HEK293 (cell line): Measurements from ENCODE around the gene SFMBT2.
A peak's percentile ranks its signal among the peaks of the same experiment; 100 is the strongest.

ENCODE experiments used
- BCL11A ChIP-seq: fragments of 450-650 bp; formaldehyde crosslinking; IDR thresholded peaks from 2 replicates; pipeline ENCODE4 v1.5.1; 2016; ENCODE audit warnings: low read depth, missing biosample characterization, missing genetic modification characterization
- GFI1B ChIP-seq: fragments of 450-650 bp; formaldehyde crosslinking; IDR thresholded peaks from 2 replicates; pipeline ENCODE4 v1.5.1; 2016; ENCODE audit warnings: missing biosample characterization, missing genetic modification characterization
- SP2 ChIP-seq: fragments of 450-650 bp; formaldehyde crosslinking; IDR thresholded peaks from 2 replicates; pipeline ENCODE4 v1.5.1; 2016; ENCODE audit warnings: missing biosample characterization, missing genetic modification characterization
- TRIM28 ChIP-seq: IDR thresholded peaks from 2 replicates; pipeline ENCODE4 v1.6.1; 2011; ENCODE audit warnings: low read length, control low read depth, borderline replicate concordance
- ZBTB17 ChIP-seq: fragments of 450-650 bp; formaldehyde crosslinking; IDR thresholded peaks from 2 replicates; pipeline ENCODE4 v1.5.1; 2016; ENCODE audit warnings: missing biosample characterization, missing genetic modification characterization
- ZEB2 ChIP-seq: fragments of 450-650 bp; formaldehyde crosslinking; IDR thresholded peaks from 2 replicates; pipeline ENCODE4 v1.5.1; 2016; ENCODE audit warnings: missing biosample characterization, missing genetic modification characterization
- ZNF10 ChIP-seq: fragments of 450-650 bp; formaldehyde crosslinking; IDR thresholded peaks from 2 replicates; pipeline ENCODE4 v1.5.1; 2017; ENCODE audit warnings: missing biosample characterization, missing genetic modification characterization
- ZNF114 ChIP-seq: fragments of 450-650 bp; formaldehyde crosslinking; IDR thresholded peaks from 2 replicates; pipeline ENCODE4 v1.5.0; 2017; ENCODE audit warnings: missing biosample characterization, missing genetic modification characterization
- ZNF157 ChIP-seq: fragments of 450-650 bp; formaldehyde crosslinking; IDR thresholded peaks from 2 replicates; pipeline ENCODE4 v1.5.1; 2016; ENCODE audit warnings: missing biosample characterization, missing genetic modification characterization
- ZNF239 ChIP-seq: fragments of 450-650 bp; formaldehyde crosslinking; IDR thresholded peaks from 2 replicates; pipeline ENCODE4 v1.5.1; 2016; ENCODE audit warnings: missing biosample characterization, missing genetic modification characterization
- ZNF280C ChIP-seq: fragments of 450-650 bp; formaldehyde crosslinking; IDR thresholded peaks from 2 replicates; pipeline ENCODE4 v1.5.1; 2016; ENCODE audit warnings: missing biosample characterization, missing genetic modification characterization
- ZNF280D ChIP-seq: fragments of 450-650 bp; formaldehyde crosslinking; IDR thresholded peaks from 2 replicates; pipeline ENCODE4 v1.5.1; 2016; ENCODE audit warnings: missing biosample characterization, missing genetic modification characterization
- ZNF341 ChIP-seq: fragments of 450-650 bp; formaldehyde crosslinking; IDR thresholded peaks from 2 replicates; pipeline ENCODE4; 2016; ENCODE audit warnings: low read depth, missing biosample characterization, missing genetic modification characterization
- ZNF391 ChIP-seq: fragments of 450-650 bp; formaldehyde crosslinking; IDR thresholded peaks from 2 replicates; pipeline ENCODE4 v1.5.1; 2016; ENCODE audit warnings: low read depth, missing biosample characterization, missing genetic modification characterization, borderline replicate concordance
- ZNF518A ChIP-seq: fragments of 450-650 bp; formaldehyde crosslinking; conservative IDR thresholded peaks from 2 replicates; pipeline ENCODE4 v1.5.1; 2016; ENCODE audit warnings: low read depth, missing biosample characterization, missing genetic modification characterization
- ZNF548 ChIP-seq: fragments of 450-650 bp; formaldehyde crosslinking; IDR thresholded peaks from 2 replicates; pipeline ENCODE4 v1.5.1; 2016; ENCODE audit warnings: missing biosample characterization, missing genetic modification characterization
- ZNF561 ChIP-seq: fragments of 450-650 bp; IDR thresholded peaks from 2 replicates; pipeline ENCODE4 v1.5.1; 2018; ENCODE audit warnings: missing biosample characterization, missing genetic modification characterization, borderline replicate concordance
- ZNF580 ChIP-seq: fragments of 450-650 bp; formaldehyde crosslinking; IDR thresholded peaks from 2 replicates; pipeline ENCODE4 v1.5.1; 2016; ENCODE audit warnings: missing biosample characterization, missing genetic modification characterization
- ZNF791 ChIP-seq: fragments of 450-650 bp; formaldehyde crosslinking; IDR thresholded peaks from 2 replicates; pipeline ENCODE4 v1.5.1; 2016; ENCODE audit warnings: missing biosample characterization, missing genetic modification characterization
- ZSCAN5A ChIP-seq: fragments of 450-650 bp; formaldehyde crosslinking; IDR thresholded peaks from 2 replicates; pipeline ENCODE4 v1.5.1; 2016; ENCODE audit warnings: missing biosample characterization, missing genetic modification characterization
- TF ChIP-seq, protein P1 (sequence below): fragments of 450-650 bp; formaldehyde crosslinking; IDR thresholded peaks from 2 replicates; pipeline ENCODE4 v1.5.1; 2016; ENCODE audit warnings: missing biosample characterization, missing genetic modification characterization
- TF ChIP-seq, protein P2 (sequence below): fragments of 450-650 bp; formaldehyde crosslinking; IDR thresholded peaks from 2 replicates; pipeline ENCODE4 v1.5.1; 2016; ENCODE audit warnings: missing biosample characterization, missing genetic modification characterization

Gene SFMBT2

DNA sequence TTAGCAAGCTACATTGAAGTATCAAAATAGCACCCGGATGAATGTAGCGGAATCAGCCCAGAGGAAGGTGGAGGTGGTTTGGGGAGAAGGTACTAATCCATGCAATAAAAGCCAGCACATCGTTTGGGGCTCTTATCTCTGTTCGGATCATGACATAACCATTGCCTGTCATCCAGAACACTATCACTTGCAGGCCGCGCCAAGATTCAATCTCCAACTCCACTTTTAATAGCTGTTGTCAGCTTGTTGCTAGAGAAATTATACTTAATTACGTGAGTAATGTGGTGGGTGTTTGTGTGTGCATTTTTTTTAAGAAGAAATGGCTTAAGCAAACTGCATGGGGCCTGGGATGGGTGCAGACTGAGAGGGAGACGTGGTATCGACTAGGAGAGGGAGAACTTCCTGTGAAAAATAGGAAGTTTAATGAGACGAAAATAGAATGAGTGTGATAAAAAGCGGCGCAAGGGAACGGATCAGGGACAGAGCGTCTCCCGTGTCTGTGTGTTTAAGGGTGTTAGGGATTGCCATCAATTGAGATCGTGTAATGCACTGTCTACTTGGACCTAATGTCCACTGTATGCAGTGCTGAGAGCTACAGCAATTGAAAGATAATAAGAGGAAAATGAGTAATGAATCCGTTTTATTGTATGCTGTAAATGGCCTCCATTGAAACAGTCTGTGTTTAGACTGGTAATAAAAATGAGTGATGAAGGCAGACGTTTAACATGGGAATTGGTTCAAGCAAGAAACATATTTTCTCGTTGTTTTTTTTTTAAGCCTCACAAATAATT is 27.6 kb upstream of the SFMBT2 start (continued):
- TF ChIP-seq, protein P1, sequence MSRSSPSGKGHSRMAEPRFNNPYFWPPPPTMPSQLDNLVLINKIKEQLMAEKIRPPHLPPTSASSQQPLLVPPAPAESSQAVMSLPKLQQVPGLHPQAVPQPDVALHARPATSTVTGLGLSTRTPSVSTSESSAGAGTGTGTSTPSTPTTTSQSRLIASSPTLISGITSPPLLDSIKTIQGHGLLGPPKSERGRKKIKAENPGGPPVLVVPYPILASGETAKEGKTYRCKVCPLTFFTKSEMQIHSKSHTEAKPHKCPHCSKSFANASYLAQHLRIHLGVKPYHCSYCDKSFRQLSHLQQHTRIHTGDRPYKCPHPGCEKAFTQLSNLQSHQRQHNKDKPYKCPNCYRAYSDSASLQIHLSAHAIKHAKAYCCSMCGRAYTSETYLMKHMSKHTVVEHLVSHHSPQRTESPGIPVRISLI (tag by site-specific recombination) = peak; percentile 86
- peak; percentile 38; the same call in 1 of the 2 replicates for TF ChIP-seq ZNF580 (tag by site-specific recombination)
- TF ChIP-seq BCL11A (tag by site-specific recombination) = no peak; the same call in 1 of the 2 replicates
- TF ChIP-seq ZNF114 (tag by site-specific recombination) = no peak
- TF ChIP-seq ZNF157 = no peak
- peak; percentile 92 for TF ChIP-seq ZBTB17
- TF ChIP-seq ZNF561 (tag by site-specific recombination) = peak; percentile 43; the same call in 1 of the 2 replicates
- peak; percentile 70; the same call in 1 of the 2 replicates for TF ChIP-seq GFI1B (tag by site-specific recombination)
- TF ChIP-seq ZNF280C (tag by site-specific recombination) = no peak
- peak; percentile 49; the same call in 1 of the 2 replicates for TF ChIP-seq ZNF518A (tag by site-specific recombination)
- TF ChIP-seq ZNF280D (tag by site-specific recombination) = no peak
- TF ChIP-seq ZNF341 (tag by site-specific recombination) = no peak
- TF ChIP-seq, protein P2, sequence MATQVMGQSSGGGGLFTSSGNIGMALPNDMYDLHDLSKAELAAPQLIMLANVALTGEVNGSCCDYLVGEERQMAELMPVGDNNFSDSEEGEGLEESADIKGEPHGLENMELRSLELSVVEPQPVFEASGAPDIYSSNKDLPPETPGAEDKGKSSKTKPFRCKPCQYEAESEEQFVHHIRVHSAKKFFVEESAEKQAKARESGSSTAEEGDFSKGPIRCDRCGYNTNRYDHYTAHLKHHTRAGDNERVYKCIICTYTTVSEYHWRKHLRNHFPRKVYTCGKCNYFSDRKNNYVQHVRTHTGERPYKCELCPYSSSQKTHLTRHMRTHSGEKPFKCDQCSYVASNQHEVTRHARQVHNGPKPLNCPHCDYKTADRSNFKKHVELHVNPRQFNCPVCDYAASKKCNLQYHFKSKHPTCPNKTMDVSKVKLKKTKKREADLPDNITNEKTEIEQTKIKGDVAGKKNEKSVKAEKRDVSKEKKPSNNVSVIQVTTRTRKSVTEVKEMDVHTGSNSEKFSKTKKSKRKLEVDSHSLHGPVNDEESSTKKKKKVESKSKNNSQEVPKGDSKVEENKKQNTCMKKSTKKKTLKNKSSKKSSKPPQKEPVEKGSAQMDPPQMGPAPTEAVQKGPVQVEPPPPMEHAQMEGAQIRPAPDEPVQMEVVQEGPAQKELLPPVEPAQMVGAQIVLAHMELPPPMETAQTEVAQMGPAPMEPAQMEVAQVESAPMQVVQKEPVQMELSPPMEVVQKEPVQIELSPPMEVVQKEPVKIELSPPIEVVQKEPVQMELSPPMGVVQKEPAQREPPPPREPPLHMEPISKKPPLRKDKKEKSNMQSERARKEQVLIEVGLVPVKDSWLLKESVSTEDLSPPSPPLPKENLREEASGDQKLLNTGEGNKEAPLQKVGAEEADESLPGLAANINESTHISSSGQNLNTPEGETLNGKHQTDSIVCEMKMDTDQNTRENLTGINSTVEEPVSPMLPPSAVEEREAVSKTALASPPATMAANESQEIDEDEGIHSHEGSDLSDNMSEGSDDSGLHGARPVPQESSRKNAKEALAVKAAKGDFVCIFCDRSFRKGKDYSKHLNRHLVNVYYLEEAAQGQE (tag by site-specific recombination) = no peak
- peak; percentile 90 for TF ChIP-seq ZEB2 (tag by site-specific recombination)
- no peak for TF ChIP-seq ZSCAN5A (tag by site-specific recombination)
- TF ChIP-seq TRIM28 = peak; percentile 85
- no peak for TF ChIP-seq ZNF548
- TF ChIP-seq ZNF391 (tag by site-specific recombination) = no peak
- no peak for TF ChIP-seq SP2
- TF ChIP-seq ZNF791 = no peak
- peak; percentile 33; the same call in 1 of the 2 replicates for TF ChIP-seq ZNF10 (tag by site-specific recombination)
- no peak for TF ChIP-seq ZNF239 (tag by site-specific recombination)
